ENCODE measurements around the gene TUBB4A.

- TF ChIP-seq CTCF (IDR thresholded peaks at IDR 0.05) (no peak), POLR2A (IDR thresholded peaks at IDR 0.05) (no peak)
These were observed 12.0 kb downstream of the TUBB4A start for GRCh38 chr19:6490134-6490533.

All from heart left ventricle (tissue), 13 donors.